HG03571 (cell line): Measurements from ENCODE around the gene GRK5.
A peak's percentile ranks its signal among the peaks of the same experiment; 100 is the strongest.
"Not testable (repeated sequence)": the region's sequence is repeated elsewhere in the genome, so short reads cannot be mapped to it uniquely, and the experiment has no call there.

ENCODE experiments used
- ATAC-seq: cut with Tn5 transposase; IDR thresholded peaks from one replicate; pipeline ENCODE4 v1.9.1; 2021; ENCODE audit not compliant: unreplicated experiment

The GRK5 gene

GRCh38 chr10:119207366-119207666 lies at the start of gene GRK5:
Gene GRK5, plus strand, starts transcription at chr10:119207571. Its CDS starts 347 bp downstream, at chr10:119207918.
- peak; percentile 72 for ATAC-seq

- no peak for ATAC-seq
Observed at GRCh38 chr10:119159332-119159731, 48.0 kb upstream of the GRK5 start.

DNA sequence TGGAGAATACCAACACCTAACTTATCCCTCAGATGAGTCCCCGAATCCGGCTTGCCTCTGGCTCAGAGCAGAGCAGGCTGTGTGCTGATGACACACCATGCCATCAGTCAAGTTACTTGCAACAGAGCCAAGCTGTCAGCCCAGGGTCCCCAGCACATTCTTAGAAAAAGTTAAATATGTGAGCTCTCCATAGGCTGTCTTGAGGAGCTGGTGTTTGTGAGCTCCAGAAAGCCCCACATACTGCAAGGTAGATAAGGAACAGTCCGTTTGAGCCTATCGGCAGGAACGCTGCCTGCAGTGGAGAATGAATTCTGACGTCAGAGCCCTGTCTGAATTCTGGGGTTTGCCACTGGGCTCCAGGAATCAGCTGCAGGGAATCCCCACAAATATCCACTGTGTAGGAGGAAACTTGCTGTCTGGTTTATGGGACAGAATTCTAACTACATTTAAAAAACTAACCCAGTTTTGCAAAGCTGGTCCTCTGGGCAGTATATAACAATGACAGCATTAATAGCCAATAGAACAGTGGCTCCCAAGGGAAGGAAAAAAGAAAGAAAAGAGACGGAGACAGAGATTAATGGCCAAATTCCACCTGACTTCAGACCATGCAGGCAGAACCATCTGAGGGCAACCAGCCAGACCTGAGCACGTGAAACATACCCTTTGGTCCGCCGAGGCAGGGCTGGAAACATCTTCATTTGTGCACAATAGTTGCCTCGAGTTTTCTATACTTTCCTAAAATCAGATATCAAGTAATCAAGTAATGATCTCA lies 45.5 kb upstream of the GRK5 start:
- ATAC-seq, result no peak

DNA sequence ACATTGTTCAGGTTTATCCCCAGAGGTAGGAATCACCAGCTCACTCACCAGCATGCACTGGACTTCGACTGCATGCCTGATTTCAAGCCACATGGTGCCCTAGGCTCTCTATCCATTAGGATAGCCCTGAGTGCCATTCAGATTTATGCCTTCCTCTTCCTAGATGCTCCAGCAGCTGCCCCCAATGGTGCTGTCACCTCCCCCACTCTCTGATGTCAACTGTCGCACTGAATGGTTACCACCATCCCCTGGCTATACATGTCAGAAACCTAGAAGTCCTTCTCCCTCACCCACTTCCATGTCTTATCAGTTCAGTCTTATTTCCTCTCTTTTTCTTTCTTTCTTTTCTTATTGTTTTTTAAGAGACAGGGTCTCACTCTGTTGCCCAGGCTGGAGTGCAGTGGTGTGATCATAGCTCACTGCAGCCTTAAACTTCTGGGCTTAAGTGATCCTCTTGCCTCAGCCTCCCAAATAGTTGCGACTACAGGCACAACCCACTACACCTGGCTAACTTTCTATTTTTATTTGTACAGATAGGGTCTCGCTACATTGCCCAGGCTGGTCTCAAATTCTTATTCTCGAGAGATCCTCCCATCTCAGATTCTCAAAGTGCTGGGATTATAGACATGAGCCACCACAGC lies 44.8 kb upstream of the GRK5 start:
- no peak for ATAC-seq

DNA sequence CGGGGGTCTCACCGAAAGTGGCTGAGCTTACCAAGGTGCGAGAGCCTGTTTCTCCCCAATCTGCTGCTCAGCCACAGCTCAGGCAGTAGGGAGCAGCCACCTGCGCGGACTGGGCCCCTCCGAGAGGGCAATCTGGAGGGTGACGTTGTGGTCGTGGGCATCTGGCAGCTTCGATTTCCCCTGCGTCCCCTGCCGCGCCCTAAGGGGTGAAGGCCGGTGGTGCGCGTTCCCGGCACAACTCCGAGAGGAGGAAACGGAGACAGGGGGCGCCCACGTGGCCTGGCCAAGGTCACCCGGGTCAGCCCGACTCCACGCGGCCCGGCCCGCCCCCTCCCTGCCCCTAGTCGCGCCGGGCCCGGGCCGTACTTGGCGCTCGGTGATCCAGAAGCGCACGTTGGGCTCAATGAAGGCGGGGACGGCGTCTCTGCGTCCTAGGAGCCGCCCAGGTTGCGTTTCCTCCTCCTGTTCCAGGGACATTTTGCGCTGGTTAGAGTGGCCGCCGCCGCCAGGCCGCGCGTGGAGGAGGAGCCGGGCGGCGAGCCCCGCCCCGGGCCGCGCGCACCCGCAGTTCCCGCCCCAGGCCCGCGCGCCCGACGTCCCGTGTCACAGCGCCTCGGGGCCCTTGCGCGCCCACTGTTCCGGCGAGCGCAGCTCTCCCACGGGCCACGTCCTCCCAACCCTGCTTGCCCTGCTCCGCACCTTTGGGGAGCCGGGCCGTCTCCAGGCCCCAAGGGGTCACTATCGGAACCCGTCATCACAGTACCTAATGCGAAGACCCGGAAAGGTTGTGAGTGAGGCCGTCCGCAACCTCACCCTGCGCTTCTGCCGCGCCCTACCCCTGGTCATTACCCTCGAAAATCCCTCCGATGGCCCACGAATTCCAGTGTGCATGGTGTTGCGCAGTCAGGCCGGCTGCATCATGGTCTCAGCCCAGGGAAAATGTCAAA lies 41.9 kb upstream of the GRK5 start, which contains the start of gene SFXN4:
SFXN4 (minus strand) TSS at position 544 of the 947 bp plus-strand sequence; CDS start at position 477, 67 bp downstream.
- ATAC-seq, result peak; percentile 87

- no peak for ATAC-seq
Observed at GRCh38 chr10:119166118-119166500, 41.3 kb upstream of the GRK5 start.

- ATAC-seq, result no peak
Observed at GRCh38 chr10:119166564-119166963, 40.8 kb upstream of the GRK5 start.

GRCh38 chr10:119167041-119167440 lies 40.3 kb upstream of the GRK5 start:
- ATAC-seq, result no peak

- no peak for ATAC-seq
Observed at GRCh38 chr10:119174109-119174508, 33.3 kb upstream of the GRK5 start.

DNA sequence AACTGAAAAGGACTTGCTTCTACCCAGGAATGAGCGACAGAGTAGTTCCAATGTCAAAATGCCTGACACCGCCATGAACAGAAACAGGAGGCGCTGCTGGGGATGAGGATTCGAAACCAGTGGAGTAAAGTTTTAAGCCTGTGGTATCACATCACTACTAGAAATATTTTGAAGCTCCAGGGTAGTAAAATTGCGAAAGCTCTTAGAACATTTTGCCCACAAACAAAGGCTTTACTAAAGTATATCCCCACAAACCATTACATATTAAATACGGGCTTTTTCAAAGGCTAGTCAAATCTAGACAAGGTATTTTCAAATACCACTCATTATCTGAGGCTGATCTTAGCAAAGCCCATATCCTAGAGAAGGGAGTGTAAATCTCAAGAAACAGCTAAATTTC lies 31.2 kb upstream of the GRK5 start:
- ATAC-seq, result no peak

DNA sequence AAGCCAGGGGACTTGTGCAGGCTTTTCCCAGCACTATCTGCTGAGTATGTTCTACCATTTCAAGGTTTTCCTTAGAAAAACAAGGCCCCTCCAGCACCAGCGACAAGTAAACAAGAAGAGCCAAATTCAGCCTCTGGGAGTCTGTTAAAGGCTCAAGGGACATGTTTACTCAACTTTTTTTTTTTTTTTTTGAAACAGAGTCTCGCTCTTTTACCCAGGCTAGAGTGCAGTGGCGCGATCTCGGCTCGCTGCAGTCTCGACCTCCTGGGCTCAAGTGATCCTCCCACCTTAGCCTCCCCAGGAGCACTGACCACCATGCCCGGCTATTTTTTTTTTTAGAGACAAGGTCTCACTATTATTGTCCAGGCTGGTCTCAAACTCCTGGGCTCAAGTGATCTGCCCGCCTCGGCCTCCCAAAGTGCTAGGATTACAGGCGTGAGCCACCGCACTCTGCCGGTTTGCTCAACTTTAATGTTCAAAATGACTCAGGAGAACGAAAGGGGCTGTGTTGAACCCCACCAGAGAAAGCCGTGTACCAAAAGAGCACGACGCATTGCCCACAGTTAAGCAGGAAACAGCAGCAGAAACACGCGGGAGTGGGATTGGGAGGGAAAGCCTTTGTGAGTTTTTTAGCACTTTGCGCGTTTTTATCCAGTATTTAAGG lies 29.5 kb upstream of the GRK5 start:
- ATAC-seq, result peak; percentile 17

DNA sequence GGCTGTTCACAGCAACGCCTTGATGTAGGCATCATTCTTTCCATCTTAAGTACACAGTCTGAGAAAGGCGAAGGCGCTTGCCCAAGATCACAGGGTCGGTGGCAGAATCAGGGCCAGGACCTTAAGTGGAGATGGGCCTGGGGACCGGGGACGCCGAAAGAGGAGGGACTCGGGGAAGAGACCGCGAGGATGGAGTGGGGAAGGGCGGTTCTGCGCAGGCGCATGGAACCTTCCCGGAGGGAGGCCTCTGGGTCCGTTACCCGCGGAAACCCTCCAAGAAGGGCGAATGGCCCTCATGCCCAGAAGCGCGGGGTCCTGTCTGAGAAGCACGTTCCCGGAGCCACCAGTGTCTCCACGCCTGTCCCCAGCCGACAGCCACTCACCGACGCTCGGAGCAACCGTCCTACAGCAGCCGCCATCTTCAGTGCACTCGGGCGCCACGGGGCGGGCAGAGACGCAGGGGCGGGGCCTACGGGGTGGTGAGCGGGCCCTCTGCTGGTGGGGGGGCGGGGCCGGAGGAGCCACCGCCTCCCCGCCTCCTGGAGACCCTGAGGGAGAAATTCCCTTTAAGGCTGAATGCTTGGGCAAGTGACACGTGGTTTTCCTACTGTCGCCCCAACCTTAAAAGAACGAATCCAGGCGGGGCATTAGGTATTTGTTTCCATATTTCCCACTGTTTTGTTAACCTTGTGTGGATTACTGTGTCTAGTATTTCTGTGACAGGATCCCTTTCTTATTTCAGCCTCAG lies 28.8 kb upstream of the GRK5 start, which contains the start of gene PRDX3:
PRDX3 (minus strand) TSS at position 441 of the 748 bp plus-strand sequence; CDS start at position 419, 22 bp downstream.
- peak; percentile 82 for ATAC-seq

GRCh38 chr10:119180850-119181400 lies 26.4 kb upstream of the GRK5 start:
- not testable (repeated sequence) for ATAC-seq

DNA sequence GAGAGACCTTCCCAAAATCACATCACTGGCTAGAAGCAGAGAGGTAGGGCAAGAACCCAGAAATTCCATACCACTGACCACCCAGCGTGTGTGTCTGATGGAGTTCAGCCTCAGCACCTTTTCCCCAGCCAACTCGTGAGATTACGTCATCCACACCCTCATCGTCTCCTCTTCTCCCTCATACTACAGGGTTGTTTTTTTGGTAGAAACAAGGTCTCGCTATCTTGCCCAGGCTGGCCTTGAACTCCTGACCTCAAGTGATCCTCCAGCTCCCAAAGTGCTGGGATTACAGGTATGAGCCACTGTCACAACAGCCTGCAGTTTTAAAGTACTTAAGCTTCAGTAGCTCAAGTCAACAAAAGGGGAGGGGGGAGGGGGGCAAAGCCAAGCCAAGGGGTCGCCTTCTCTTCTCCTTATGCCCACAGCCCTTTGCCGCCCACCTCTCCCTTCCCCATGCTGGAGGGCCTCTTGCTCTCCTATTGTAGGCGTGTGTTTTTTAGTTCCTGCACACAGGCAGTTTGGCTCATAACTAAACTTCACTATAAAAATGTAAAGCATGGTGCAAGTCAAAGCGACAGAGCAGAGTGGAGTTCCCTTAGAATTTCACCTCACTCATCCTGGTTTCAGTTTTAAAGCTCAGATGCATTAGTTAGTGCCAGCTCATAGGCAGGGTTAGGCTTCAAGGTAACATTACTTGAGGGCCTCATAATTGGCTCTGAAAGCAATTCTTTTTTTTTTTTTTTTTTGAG lies 23.5 kb upstream of the GRK5 start:
- no peak for ATAC-seq

DNA sequence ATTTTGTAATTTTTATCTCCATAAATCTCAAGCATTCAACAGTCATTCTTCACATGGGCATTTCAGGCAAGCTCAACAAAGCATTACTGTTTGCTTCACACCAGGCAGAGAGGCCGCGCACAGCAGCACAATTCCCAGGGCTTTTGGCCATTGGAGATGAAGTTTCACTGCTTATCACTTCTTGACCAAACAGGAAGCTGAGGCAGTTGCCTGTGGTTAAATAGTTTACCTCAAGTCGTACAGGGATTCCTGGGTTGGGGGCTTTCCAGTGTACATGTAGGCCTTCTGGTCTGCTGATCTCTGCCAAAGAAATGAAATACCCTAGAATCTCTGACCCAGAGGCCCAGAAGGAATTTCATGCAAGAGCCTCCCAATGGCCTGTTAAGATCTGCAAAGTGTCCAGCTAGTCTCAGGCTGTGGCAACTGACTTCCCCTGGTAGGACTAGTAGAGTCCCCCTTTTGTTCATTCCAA lies 17.5 kb upstream of the GRK5 start:
- ATAC-seq, result no peak

DNA sequence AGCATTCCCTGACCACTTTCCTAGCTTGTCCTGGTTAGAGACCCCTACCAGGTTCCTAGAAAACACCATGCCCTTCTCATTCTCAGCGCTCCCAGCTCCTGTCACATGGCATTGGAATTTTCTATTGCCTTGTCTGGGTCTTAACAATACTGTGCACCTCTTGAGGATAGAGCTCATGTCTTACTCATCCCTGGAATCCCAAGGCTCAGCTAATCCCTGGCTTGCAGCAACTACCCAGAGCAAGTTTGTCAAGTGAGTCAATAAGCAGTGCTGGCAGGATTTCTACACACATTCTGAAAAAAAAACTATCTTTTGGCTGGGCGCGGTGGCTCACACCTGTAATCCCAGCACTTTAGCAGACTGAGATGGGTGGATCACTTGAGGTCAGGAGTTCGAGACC lies 17.0 kb upstream of the GRK5 start:
- ATAC-seq, result no peak

- no peak for ATAC-seq
Observed at GRCh38 chr10:119190954-119191785, 16.2 kb upstream of the GRK5 start.

DNA sequence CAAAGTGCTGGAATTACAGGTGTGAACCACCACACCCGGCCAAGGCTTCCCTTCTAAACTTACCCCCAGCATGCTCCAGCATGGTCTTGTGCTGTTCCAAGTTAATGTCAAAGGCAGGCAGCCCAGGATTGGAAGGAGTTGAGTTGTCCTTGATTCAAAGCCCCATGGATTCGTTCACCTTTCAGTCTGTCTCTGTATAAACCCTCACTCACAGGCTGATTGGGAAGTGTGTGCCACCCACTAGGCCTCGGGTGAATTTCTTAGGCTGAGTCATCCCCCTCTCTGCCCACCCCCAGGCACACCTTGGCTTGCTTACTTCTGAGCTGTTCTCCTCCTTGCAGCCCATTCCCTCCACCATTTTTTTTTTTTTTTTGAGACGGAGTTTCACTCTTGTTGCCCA lies 15.5 kb upstream of the GRK5 start:
- ATAC-seq, result no peak
